ENCODE data around the gene ABCC9. TPM values are rescaled to one million over a fixed set of nuclear protein-coding genes. Genes with fewer than 3 reads are reported as not detected.
"Not testable (repeated sequence)": the region's sequence is repeated elsewhere in the genome, so short reads cannot be mapped to it uniquely, and the experiment has no call there.

ABCC9 gene
- total and polyA plus RNA-seq, 2 experiments from 2014 or later: 12.7 to 44.3 TPM

DNA sequence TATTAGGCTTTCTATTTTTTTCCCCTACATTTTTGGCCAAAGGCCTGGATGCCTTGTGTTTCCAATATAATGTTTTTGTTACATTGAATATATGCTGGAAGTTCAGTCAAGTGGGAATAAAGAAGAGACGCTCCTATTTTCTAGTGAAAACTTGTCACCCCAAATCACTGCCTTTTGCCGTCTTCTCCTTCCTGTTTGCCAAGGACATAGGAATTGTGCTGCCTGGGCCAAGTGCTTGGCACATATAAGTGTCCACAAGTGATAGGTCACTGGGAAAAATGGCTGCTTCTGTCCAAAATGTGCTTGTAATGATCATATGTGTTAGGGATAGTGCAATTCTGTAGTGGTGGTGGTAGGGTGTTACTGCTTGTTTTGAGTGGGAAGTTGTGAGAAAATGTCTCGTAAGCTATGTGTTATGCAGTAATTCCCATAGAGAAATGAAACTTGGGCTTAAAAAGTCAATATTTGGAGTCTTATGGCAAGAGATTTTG is 155.1 kb downstream of the ABCC9 start:
- no peaks in the 10 kb centered on the region for H3F3A ChIP-seq (ENCODE audit: insufficient read depth)
- H2AFZ ChIP-seq: no peak overlapping the region
- H3K27ac ChIP-seq: no peak overlapping the region
- no peaks in the 10 kb centered on the region for H3K79me2 ChIP-seq (ENCODE audit: insufficient read depth)
- H4K20me1 ChIP-seq (ENCODE audit: insufficient read depth): no peaks in the 10 kb centered on the region
- no peak overlapping the region for H3K4me3 ChIP-seq
- H3K9ac ChIP-seq: no peak overlapping the region
- in situ Hi-C loops (cut with MboI): no loop called here
- 85 to 93% methylated on average over 3 of the region's 3 CpGs for WGBS, 2 experiments (ENCODE audit: low coverage in 1 of 2, low lambda C conversion rate in 2 of 2, missing lambda C conversion rate in 2 of 2)
- H3K27me3 ChIP-seq (replicated peaks; ENCODE audit: insufficient read depth): no peaks in the 10 kb centered on the region
- no peaks in the 10 kb centered on the region for H3K36me3 ChIP-seq (ENCODE audit: low read depth)
- no peaks in the 10 kb centered on the region for H3K9me2 ChIP-seq (ENCODE audit: insufficient read depth)
- TF ChIP-seq EZH2phosphoT487 (IDR thresholded peaks at IDR 0.05; ENCODE audit: insufficient read depth, low read depth) (no peak), EZH2 (IDR thresholded peaks at IDR 0.05; ENCODE audit: insufficient read depth, poor library complexity, severe bottlenecking) (no peak)
- no peaks in the 10 kb centered on the region for H3K4me1 ChIP-seq (ENCODE audit: insufficient read depth)
- H3K9me3 ChIP-seq (ENCODE audit: low read depth): no peaks in the 10 kb centered on the region
- no peak overlapping the region for H3K4me2 ChIP-seq (ENCODE audit: unreplicated experiment)
- no peak for DNase-seq

DNA sequence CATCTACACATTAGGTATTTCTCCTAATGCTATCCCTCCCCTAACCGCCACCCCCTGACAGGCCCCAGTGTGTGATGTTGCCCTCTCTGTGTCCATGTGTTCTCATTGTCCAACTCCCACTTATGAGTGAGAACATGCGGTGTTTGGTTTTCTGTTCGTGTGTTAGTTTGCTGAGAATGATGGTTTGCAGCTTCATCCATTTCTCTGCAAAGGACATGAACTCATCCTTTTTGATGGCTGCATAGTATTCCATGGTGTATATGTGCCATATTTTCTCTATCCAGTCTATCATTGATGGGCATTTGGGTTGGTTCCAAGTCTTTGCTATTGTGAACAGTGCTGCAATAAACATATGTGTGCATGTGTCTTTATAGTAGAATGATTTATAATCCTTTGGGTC is 158.5 kb downstream of the ABCC9 start:
- in situ Hi-C loops (cut with MboI); H3F3A ChIP-seq (ENCODE audit: insufficient read depth); H3K9me3 ChIP-seq (ENCODE audit: low read depth); H3K27ac ChIP-seq; H3K79me2 ChIP-seq (ENCODE audit: insufficient read depth); H3K4me3 ChIP-seq; H3K4me1 ChIP-seq (ENCODE audit: insufficient read depth); DNase-seq; H2AFZ ChIP-seq; H3K9me2 ChIP-seq (ENCODE audit: insufficient read depth); H3K36me3 ChIP-seq (ENCODE audit: low read depth); H3K9ac ChIP-seq; H3K27me3 ChIP-seq (replicated peaks; ENCODE audit: insufficient read depth); H3K4me2 ChIP-seq (ENCODE audit: unreplicated experiment); H4K20me1 ChIP-seq (ENCODE audit: insufficient read depth): not testable (repeated sequence)
- WGBS, 2 experiments (ENCODE audit: low coverage in 1 of 2, low lambda C conversion rate in 2 of 2, missing lambda C conversion rate in 2 of 2): 82 to 84% methylated on average over 3 of the region's 3 CpGs

DNA sequence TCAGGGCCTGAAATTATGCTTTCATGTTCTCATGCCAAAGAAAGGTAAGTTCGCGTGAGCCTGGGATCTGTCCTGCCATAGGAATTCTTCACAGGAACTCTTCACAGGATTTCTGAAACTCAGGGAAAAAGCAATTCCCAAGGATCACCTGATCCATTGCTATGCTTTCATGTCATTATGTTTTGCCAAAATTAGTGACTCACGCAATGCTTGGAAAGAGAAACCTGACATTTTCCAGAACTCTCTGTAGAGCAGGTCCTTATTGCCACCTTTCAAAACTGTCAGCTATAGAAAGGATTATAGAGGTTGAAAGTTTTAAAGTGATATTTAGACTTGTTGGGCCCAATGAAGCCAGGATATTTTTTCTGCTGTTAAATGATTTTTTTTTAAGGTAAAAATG is 160.4 kb downstream of the ABCC9 start:
- Histone ChIP-seq H3K79me2 (ENCODE audit: insufficient read depth) (no peaks in the 10 kb centered on the region), H3K9me3 (ENCODE audit: low read depth) (no peaks in the 10 kb centered on the region), H3K4me3 (no peak overlapping the region), H3K4me1 (ENCODE audit: insufficient read depth) (no peaks in the 10 kb centered on the region), H4K20me1 (ENCODE audit: insufficient read depth) (no peaks in the 10 kb centered on the region), H3K4me2 (ENCODE audit: unreplicated experiment) (no peak overlapping the region), H3K27me3 (replicated peaks; ENCODE audit: insufficient read depth) (no peaks in the 10 kb centered on the region), H3F3A (ENCODE audit: insufficient read depth) (0 out of 2 replicates have a peak, but pooled peaks cover 2% of the 10 kb centered on the region), H3K36me3 (ENCODE audit: low read depth) (no peaks in the 10 kb centered on the region), H3K9me2 (ENCODE audit: insufficient read depth) (no peaks in the 10 kb centered on the region), H3K27ac (no peak overlapping the region), H2AFZ (no peak overlapping the region), H3K9ac (no peak overlapping the region)
- TF ChIP-seq EZH2 (IDR thresholded peaks at IDR 0.05; ENCODE audit: insufficient read depth, poor library complexity, severe bottlenecking) (no peak), EZH2phosphoT487 (IDR thresholded peaks at IDR 0.05; ENCODE audit: insufficient read depth, low read depth) (no peak)
- no peak for DNase-seq
- WGBS, 2 experiments (ENCODE audit: low coverage in 1 of 2, low lambda C conversion rate in 2 of 2, missing lambda C conversion rate in 2 of 2): 89 to 93% methylated on average over 3 of the region's 3 CpGs
- in situ Hi-C loops (cut with MboI): no loop called here

DNA sequence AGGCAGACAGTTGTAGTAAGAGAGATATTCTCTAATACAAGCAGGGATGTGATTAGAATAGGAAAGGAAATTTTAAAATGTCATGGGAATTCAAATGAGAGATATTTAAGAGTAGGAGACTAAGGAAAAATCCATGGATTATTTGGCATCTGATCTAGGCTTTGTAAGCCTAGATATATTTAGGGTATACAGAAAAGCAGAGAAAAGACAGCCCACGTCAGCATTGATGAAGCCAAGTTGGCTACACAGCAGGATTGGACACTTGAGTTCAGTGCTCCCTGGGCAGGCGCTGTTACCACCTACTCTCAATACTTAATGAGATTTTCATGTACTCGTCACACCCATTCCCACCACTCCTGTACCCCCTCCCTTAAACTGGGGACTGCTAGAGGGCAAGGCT is 165.1 kb downstream of the ABCC9 start:
- no peaks in the 10 kb centered on the region for H3K36me3 ChIP-seq (ENCODE audit: low read depth)
- H3K4me1 ChIP-seq (ENCODE audit: insufficient read depth): peaks cover 24% of the 10 kb centered on the region
- peaks cover 28% of the 10 kb centered on the region for H3F3A ChIP-seq (ENCODE audit: insufficient read depth)
- H3K9me2 ChIP-seq (ENCODE audit: insufficient read depth): no peaks in the 10 kb centered on the region
- no peaks in the 10 kb centered on the region for H3K79me2 ChIP-seq (ENCODE audit: insufficient read depth)
- no peak overlapping the region for H3K9ac ChIP-seq
- TF ChIP-seq EZH2 (IDR thresholded peaks at IDR 0.05; ENCODE audit: insufficient read depth, poor library complexity, severe bottlenecking) (no peak), EZH2phosphoT487 (IDR thresholded peaks at IDR 0.05; ENCODE audit: insufficient read depth, low read depth) (no peak)
- 88% methylated on average over 3 of the region's 3 CpGs for WGBS, 2 experiments (ENCODE audit: low coverage in 1 of 2, low lambda C conversion rate in 2 of 2, missing lambda C conversion rate in 2 of 2)
- no peaks in the 10 kb centered on the region for H4K20me1 ChIP-seq (ENCODE audit: insufficient read depth)
- in situ Hi-C loops (cut with MboI): no loop called here
- no peak for DNase-seq
- H3K4me2 ChIP-seq (ENCODE audit: unreplicated experiment): no peak overlapping the region
- H3K9me3 ChIP-seq (ENCODE audit: low read depth): no peaks in the 10 kb centered on the region
- no peak overlapping the region for H3K27ac ChIP-seq
- H3K4me3 ChIP-seq: no peak overlapping the region
- 0 out of 2 replicates have a peak overlapping the region, but pooled peaks have one; percentile 6 for H2AFZ ChIP-seq
- H3K27me3 ChIP-seq (replicated peaks; ENCODE audit: insufficient read depth): no peaks in the 10 kb centered on the region

All from GM23248 (cell line).